ENCODE measurements around the gene REV3L.
A peak's percentile ranks its signal among the peaks of the same experiment; 100 is the strongest.

GRCh38 chr6:111417181-111417585 is 65.8 kb downstream of the REV3L start:
- TF ChIP-seq CTCF (IDR thresholded peaks at IDR 0.05; ENCODE audit: low read depth, low read length, missing input control) (no peak), SP1 (IDR thresholded peaks at IDR 0.05) (peak; percentile 20), HNF4A (conservative IDR thresholded peaks at IDR 0.05) (no peak), ZBTB33 (IDR thresholded peaks at IDR 0.05) (no peak), MAX (IDR thresholded peaks at IDR 0.05) (no peak), ATF3 (IDR thresholded peaks at IDR 0.05) (no peak), YY1 (IDR thresholded peaks at IDR 0.05) (no peak), RXRA (IDR thresholded peaks at IDR 0.05) (peak; percentile 63 to 73), RAD21 (IDR thresholded peaks at IDR 0.05) (peak in 1 of 2 donors; percentile 29), JUND (IDR thresholded peaks at IDR 0.05) (no peak), HNF4G (IDR thresholded peaks at IDR 0.05) (no peak)
